GM12878 (cell line): ENCODE measurements around the gene ADAMTSL5. TPM values are rescaled to one million over a fixed set of nuclear protein-coding genes. Genes with fewer than 3 reads are reported as not detected.

Experiments used
- ATAC-seq: fragments of 200-7000 bp; cut with Tn5 transposase; 3 replicates; pipeline ENCODE4 v1.9.1; 2020; ENCODE audit warnings: mild to moderate bottlenecking, moderate library complexity
- BruUV-seq: library from RNA; stranded (reverse); fragments of 400-500 nt; replicated peaks from 2 replicates; lab custom pipeline; 2021; lab: Mats Ljungman, UMichigan
- CTCF ChIA-PET: fragments of 300-600 bp; sonication (Branson Sonifier 250); formaldehyde crosslinking; extraction: SDS; loops from one replicate; lab custom pipeline; 2021; ENCODE audit warnings: inconsistent platforms; lab: Yijun Ruan, JAX
- POLR2A ChIA-PET: fragments of 350-600 bp; formaldehyde crosslinking; extraction: SDS; loops from one replicate; lab custom pipeline; 2021; ENCODE audit warnings: inconsistent platforms; lab: Charles Lee
- RAD21 ChIA-PET: fragments of 300-600 bp; sonication (Branson Sonifier 250); formaldehyde crosslinking; loops from one replicate; lab custom pipeline; 2023; ENCODE audit warnings: antibody characterized with exemption; ENCODE audit not compliant: unreplicated experiment; lab: Charles Lee
- SMC1A ChIA-PET: fragments of 300-600 bp; sonication (Branson Sonifier 250); formaldehyde crosslinking; loops from one replicate; lab custom pipeline; 2023; ENCODE audit not compliant: unreplicated experiment, uncharacterized antibody; lab: Charles Lee
- DNase-seq: peaks from one replicate; pipeline ENCODE4 v3.0.0-alpha.2; 2011; ENCODE audit warnings: low read depth, low spot score
- FAIRE-seq: peaks from 3 replicates; lab custom pipeline; 2011; peaks lifted over from hg19 to GRCh38; lab: Jason Lieb, UNC
- H2AFZ ChIP-seq: 2 replicates; pipeline ENCODE4 v1.6.0; 2011; ENCODE audit warnings: low read depth, low read length, control low read depth; ENCODE audit not compliant: control insufficient read depth
- H3K27ac ChIP-seq: 2 replicates; pipeline ENCODE4 v1.5.1; 2011; ENCODE audit warnings: control low read depth; ENCODE audit not compliant: control insufficient read depth, insufficient read depth
- H3K27me3 ChIP-seq, 2 experiments: replicated peaks in 1 of 2; 2 replicates each; pipeline versions ENCODE4 v1.6.0 to v1.6.1; 2011; ENCODE audit warnings: low read length in 1 of 2; ENCODE audit not compliant: control insufficient read depth in 2 of 2, insufficient read depth in 2 of 2
- H3K36me3 ChIP-seq, 2 experiments: 2 replicates each; pipeline ENCODE4 v1.5.1; 2011; ENCODE audit warnings: low read length in 1 of 2; ENCODE audit not compliant: control insufficient read depth in 2 of 2, insufficient read depth in 2 of 2
- H3K4me1 ChIP-seq: 2 replicates; pipeline ENCODE4 v1.6.1; 2011; ENCODE audit warnings: mild to moderate bottlenecking, low read length, moderate library complexity, mixed read lengths; ENCODE audit not compliant: control insufficient read depth, insufficient read depth
- H3K4me2 ChIP-seq: 2 replicates; pipeline ENCODE4 v1.6.0; 2011; ENCODE audit warnings: control low read depth; ENCODE audit not compliant: control insufficient read depth, insufficient read depth
- H3K4me3 ChIP-seq: fragments of 200-600 bp; sonication (generic); 2 replicates; pipeline ENCODE4 v1.5.1; 2016
- H3K79me2 ChIP-seq: 2 replicates; pipeline ENCODE4 v1.6.0; 2011; ENCODE audit warnings: low read length; ENCODE audit not compliant: control insufficient read depth, insufficient read depth
- H3K9ac ChIP-seq: 2 replicates; pipeline ENCODE4 v1.8.0; 2011; ENCODE audit warnings: low read length, control low read depth, mixed read lengths; ENCODE audit not compliant: control insufficient read depth, insufficient read depth
- H3K9me3 ChIP-seq: replicated peaks from 3 replicates; pipeline ENCODE4 v1.5.1; 2011; ENCODE audit warnings: mild to moderate bottlenecking, low read length; ENCODE audit not compliant: control insufficient read depth, insufficient read depth
- H4K20me1 ChIP-seq: 2 replicates; pipeline ENCODE4 v1.6.0; 2011; ENCODE audit not compliant: control insufficient read depth, insufficient read depth
- CBFB ChIP-seq: IDR thresholded peaks from 2 replicates; pipeline ENCODE4 v1.6.1; 2016; ENCODE audit warnings: antibody characterized with exemption, low read depth
- HDGF ChIP-seq: fragments of 450-650 bp; IDR thresholded peaks from 2 replicates; pipeline ENCODE4 v1.6.1; 2016; ENCODE audit warnings: antibody characterized with exemption
- KAT2A ChIP-seq: conservative IDR thresholded peaks from 2 replicates; pipeline ENCODE4 v1.6.1; 2011; ENCODE audit warnings: low read depth, low read length; ENCODE audit not compliant: control insufficient read depth
- KDM1A ChIP-seq: fragments of 200-600 bp; sonication (generic); IDR thresholded peaks from 2 replicates; pipeline ENCODE4 v1.6.1; 2016; ENCODE audit warnings: borderline replicate concordance
- MEF2B ChIP-seq: fragments of 450-650 bp; IDR thresholded peaks from 2 replicates; pipeline ENCODE4 v1.6.1; 2018; ENCODE audit warnings: mild to moderate bottlenecking, moderate library complexity; ENCODE audit not compliant: partially characterized antibody, poor library complexity, severe bottlenecking
- MTA2 ChIP-seq: fragments of 450-650 bp; IDR thresholded peaks from 2 replicates; pipeline ENCODE4 v1.6.1; 2016; ENCODE audit warnings: low read depth, mild to moderate bottlenecking, moderate library complexity
- NFYA ChIP-seq: IDR thresholded peaks from 2 replicates; pipeline ENCODE4 v1.6.1; 2011; ENCODE audit warnings: low read depth, mild to moderate bottlenecking, low read length, improper control_type of control experiment, borderline replicate concordance
- POLR2A ChIP-seq: IDR thresholded peaks from 2 replicates; pipeline ENCODE4 v1.6.1; 2011; ENCODE audit warnings: low read depth, mild to moderate bottlenecking, low read length
- POLR2AphosphoS2 ChIP-seq: IDR thresholded peaks from 2 replicates; pipeline ENCODE4 v1.6.1; 2011; ENCODE audit warnings: low read depth, mild to moderate bottlenecking, low read length, improper control_type of control experiment, moderate library complexity
- WGBS: methylation state at CpG from one replicate; pipeline ENCODE4 v1.1.6; 2016; ENCODE audit warnings: low lambda C conversion rate; ENCODE audit not compliant: insufficient replicate concordance, insufficient coverage; ENCODE audit errors: missing lambda C conversion rate; 5-methylcytosine and 5-hydroxymethylcytosine counted together
- in situ Hi-C: fragments of 300-500 bp; cut with MboI; formaldehyde crosslinking; loops from 9 replicates; pipeline ENCODE4 v1.14.3; 2018; ENCODE audit warnings: mixed read lengths
- intact Hi-C: fragments of 100-400 bp; cut with micrococcal nuclease; formaldehyde crosslinking; loops from one replicate; pipeline ENCODE4 v1.14.2; 2022; ENCODE audit not compliant: unreplicated experiment
- polyA plus RNA-seq, 11 experiments: library from polyadenylated mRNA; depleted of rRNA in 4 of 11; unstranded in 6 of 11; stranded (reverse) in 5 of 11; fragments of >200 nt; fragmentation: Nextera tagmentation in 4 of 11; fragmentation: Illumina TruSeq in 1 of 11; extraction: Ambion mirVana in 4 of 11; extraction: Trizol in 1 of 11; gene quantifications; 1 replicate in 1 of 11; 2 replicates in 10 of 11; pipeline versions ENCODE4 v1.2.1 to v1.2.3, GENCODE V29; 2011 to 2016; ENCODE audit warnings: inconsistent platforms in 2 of 11, missing spikeins in 2 of 11, low read depth in 1 of 11
- total RNA-seq, 4 experiments: library from RNA; depleted of rRNA in 3 of 4; stranded (reverse); fragments of >200 nt in 3 of 4; fragmentation: Illumina TruSeq in 1 of 4; extraction: Trizol in 1 of 4; gene quantifications; 2 replicates each; pipeline versions ENCODE4 v1.2.1 to v1.2.3, GENCODE V29; 2013 to 2021
- TF ChIP-seq, protein P1 (sequence below): fragments of 450-650 bp; IDR thresholded peaks from 2 replicates; pipeline ENCODE4 v1.6.1; 2014; ENCODE audit warnings: mild to moderate bottlenecking
- TF ChIP-seq, protein P2 (sequence below): fragments of 450-650 bp; IDR thresholded peaks from 2 replicates; pipeline ENCODE4 v1.6.1; 2017; ENCODE audit warnings: low read depth, mild to moderate bottlenecking, moderate library complexity
- TF ChIP-seq, protein P3 (sequence below): fragments of 450-650 bp; IDR thresholded peaks from 2 replicates; pipeline ENCODE4 v1.6.1; 2018; ENCODE audit warnings: mild to moderate bottlenecking, low read depth, moderate library complexity; ENCODE audit not compliant: partially characterized antibody
- TF ChIP-seq, protein P4 (sequence below): fragments of 450-650 bp; IDR thresholded peaks from 2 replicates; pipeline ENCODE4 v1.6.1; 2018; ENCODE audit warnings: borderline replicate concordance, mild to moderate bottlenecking; ENCODE audit not compliant: partially characterized antibody
- TF ChIP-seq, protein P5 (sequence below): IDR thresholded peaks from 2 replicates; pipeline ENCODE4 v1.6.1; 2011; ENCODE audit warnings: mild to moderate bottlenecking, low read depth, low read length, moderate library complexity; ENCODE audit not compliant: insufficient replicate concordance

Gene ADAMTSL5
- total and polyA plus RNA-seq, 10 of the 15 experiments (the other 5 are each of a cell fraction or from before 2014, with no cell fraction given) = 0.04 to 0.83 (median 0.32) TPM; not detected in 4

DNA sequence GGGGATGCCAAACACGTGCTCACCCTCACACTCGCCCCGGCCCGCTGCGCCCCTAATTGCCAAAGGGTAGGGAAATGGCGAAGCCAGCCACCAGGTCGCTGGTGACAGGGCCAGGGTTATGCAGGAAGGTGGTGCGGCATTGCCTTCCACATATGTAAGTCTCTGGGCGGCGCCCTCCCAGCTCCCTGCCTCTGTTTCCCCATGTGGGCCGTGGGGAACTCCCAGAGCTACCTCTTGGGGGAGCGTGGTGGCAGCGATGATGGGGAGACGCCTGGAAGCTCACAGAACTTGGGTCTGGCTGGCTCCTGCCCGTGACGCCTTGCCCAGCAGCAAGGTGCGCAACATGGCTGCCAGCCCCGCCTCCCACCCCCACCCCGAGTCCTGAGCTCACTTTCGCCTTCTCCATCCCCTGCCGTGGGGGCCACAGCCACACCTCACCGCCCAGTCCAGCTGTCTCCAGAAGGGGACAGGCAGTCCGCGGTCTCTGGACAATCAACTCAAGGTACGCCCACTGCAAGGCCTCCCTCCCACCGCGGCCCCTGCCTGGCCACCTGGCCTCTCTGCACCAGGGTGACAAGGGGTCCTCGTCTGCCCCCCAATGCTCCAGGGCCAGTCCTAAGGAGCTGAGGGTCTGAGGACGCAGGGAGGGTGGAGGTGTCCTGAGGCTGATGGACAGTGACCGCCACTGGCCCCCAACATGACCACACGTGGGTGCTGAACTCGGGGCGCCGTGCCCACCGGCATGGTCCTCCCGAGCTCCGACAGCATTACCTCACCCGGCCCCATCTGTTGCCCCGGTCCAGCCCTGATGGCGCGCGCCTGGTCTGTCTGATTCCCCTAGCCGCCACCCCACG, 40.4 kb downstream of the ADAMTSL5 start:
- POLR2A ChIA-PET = no interaction called here
- TF ChIP-seq, protein P1, sequence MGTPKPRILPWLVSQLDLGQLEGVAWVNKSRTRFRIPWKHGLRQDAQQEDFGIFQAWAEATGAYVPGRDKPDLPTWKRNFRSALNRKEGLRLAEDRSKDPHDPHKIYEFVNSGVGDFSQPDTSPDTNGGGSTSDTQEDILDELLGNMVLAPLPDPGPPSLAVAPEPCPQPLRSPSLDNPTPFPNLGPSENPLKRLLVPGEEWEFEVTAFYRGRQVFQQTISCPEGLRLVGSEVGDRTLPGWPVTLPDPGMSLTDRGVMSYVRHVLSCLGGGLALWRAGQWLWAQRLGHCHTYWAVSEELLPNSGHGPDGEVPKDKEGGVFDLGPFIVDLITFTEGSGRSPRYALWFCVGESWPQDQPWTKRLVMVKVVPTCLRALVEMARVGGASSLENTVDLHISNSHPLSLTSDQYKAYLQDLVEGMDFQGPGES = no peak
- TF ChIP-seq POLR2AphosphoS2 (peak; percentile 42; the same call in 1 of the 2 replicates), KDM1A (no peak), KAT2A (no peak), HDGF (no peak), POLR2A (peak; percentile 69), MTA2 (no peak), MEF2B (no peak), CBFB (no peak), NFYA (no peak)
- TF ChIP-seq, protein P2, sequence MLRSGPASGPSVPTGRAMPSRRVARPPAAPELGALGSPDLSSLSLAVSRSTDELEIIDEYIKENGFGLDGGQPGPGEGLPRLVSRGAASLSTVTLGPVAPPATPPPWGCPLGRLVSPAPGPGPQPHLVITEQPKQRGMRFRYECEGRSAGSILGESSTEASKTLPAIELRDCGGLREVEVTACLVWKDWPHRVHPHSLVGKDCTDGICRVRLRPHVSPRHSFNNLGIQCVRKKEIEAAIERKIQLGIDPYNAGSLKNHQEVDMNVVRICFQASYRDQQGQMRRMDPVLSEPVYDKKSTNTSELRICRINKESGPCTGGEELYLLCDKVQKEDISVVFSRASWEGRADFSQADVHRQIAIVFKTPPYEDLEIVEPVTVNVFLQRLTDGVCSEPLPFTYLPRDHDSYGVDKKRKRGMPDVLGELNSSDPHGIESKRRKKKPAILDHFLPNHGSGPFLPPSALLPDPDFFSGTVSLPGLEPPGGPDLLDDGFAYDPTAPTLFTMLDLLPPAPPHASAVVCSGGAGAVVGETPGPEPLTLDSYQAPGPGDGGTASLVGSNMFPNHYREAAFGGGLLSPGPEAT = no peak
- TF ChIP-seq, protein P3, sequence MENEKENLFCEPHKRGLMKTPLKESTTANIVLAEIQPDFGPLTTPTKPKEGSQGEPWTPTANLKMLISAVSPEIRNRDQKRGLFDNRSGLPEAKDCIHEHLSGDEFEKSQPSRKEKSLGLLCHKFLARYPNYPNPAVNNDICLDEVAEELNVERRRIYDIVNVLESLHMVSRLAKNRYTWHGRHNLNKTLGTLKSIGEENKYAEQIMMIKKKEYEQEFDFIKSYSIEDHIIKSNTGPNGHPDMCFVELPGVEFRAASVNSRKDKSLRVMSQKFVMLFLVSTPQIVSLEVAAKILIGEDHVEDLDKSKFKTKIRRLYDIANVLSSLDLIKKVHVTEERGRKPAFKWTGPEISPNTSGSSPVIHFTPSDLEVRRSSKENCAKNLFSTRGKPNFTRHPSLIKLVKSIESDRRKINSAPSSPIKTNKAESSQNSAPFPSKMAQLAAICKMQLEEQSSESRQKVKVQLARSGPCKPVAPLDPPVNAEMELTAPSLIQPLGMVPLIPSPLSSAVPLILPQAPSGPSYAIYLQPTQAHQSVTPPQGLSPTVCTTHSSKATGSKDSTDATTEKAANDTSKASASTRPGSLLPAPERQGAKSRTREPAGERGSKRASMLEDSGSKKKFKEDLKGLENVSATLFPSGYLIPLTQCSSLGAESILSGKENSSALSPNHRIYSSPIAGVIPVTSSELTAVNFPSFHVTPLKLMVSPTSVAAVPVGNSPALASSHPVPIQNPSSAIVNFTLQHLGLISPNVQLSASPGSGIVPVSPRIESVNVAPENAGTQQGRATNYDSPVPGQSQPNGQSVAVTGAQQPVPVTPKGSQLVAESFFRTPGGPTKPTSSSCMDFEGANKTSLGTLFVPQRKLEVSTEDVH = no peak
- TF ChIP-seq, protein P4, sequence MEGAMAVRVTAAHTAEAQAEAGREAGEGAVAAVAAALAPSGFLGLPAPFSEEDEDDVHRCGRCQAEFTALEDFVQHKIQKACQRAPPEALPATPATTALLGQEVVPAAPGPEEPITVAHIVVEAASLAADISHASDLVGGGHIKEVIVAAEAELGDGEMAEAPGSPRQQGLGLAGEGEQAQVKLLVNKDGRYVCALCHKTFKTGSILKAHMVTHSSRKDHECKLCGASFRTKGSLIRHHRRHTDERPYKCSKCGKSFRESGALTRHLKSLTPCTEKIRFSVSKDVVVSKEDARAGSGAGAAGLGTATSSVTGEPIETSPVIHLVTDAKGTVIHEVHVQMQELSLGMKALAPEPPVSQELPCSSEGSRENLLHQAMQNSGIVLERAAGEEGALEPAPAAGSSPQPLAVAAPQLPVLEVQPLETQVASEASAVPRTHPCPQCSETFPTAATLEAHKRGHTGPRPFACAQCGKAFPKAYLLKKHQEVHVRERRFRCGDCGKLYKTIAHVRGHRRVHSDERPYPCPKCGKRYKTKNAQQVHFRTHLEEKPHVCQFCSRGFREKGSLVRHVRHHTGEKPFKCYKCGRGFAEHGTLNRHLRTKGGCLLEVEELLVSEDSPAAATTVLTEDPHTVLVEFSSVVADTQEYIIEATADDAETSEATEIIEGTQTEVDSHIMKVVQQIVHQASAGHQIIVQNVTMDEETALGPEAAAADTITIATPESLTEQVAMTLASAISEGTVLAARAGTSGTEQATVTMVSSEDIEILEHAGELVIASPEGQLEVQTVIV = no peak
- TF ChIP-seq, protein P5, sequence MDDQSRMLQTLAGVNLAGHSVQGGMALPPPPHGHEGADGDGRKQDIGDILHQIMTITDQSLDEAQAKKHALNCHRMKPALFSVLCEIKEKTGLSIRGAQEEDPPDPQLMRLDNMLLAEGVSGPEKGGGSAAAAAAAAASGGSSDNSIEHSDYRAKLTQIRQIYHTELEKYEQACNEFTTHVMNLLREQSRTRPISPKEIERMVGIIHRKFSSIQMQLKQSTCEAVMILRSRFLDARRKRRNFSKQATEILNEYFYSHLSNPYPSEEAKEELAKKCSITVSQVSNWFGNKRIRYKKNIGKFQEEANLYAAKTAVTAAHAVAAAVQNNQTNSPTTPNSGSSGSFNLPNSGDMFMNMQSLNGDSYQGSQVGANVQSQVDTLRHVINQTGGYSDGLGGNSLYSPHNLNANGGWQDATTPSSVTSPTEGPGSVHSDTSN = no peak

More for the DNA sequence above, 40.4 kb downstream of the ADAMTSL5 start:
- ATAC-seq (no peak), DNase-seq (no peak), FAIRE-seq (no peak)
- WGBS = 79% methylated on average over 41 of the region's 44 CpGs
- ChIA-PET RAD21 (no interaction called here), SMC1A (no interaction called here), CTCF (no interaction called here)
- H3K4me2 ChIP-seq = no peak overlapping the region
- H3K4me3 ChIP-seq = no peak overlapping the region
- H3K36me3 ChIP-seq = no peaks in the 10 kb centered on the region
- H3K4me1 ChIP-seq = peaks cover 7% of the 10 kb centered on the region
- no peak overlapping the region for H3K9ac ChIP-seq
- no peaks in the 10 kb centered on the region; the same call in none of the 2 replicates for H3K79me2 ChIP-seq
- H3K9me3 ChIP-seq = no peaks in the 10 kb centered on the region
- H3K27me3 ChIP-seq = peaks cover 7 to 27% of the 10 kb centered on the region in 2 experiments
- no TSS peak for BruUV-seq
- in situ Hi-C loops (no loop called here), intact Hi-C loops (no loop called here)
- H4K20me1 ChIP-seq = peaks cover 7% of the 10 kb centered on the region
- no peak overlapping the region for H2AFZ ChIP-seq
- no peak overlapping the region for H3K27ac ChIP-seq
